Measurements from ENCODE around the gene DDRGK1. TPM values are rescaled to one million over a fixed set of nuclear protein-coding genes. Genes with fewer than 3 reads are reported as not detected.

DDRGK1 gene
- total and polyA plus RNA-seq, 2 of the 8 experiments (the other 6 are each of a cell fraction or from before 2014, with no cell fraction given) = 29.4 to 42.0 TPM

DNA sequence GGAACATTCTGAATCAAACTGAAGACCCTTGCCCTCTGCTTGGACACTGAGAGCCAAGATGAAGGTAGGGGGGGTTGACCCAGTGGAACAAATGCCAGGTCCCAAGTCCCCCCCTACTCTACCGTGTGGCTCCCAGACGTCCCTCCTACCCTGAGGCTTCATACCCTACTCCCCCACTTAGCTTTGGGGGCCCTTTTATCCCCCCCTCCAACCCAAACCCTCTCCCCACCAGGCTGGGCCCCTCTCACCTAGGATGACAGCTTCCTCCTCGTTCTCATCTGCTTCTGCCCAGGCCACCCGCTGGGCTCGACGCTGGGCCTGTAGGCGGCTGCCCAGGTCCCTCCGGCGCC lies 1.5 kb downstream of the DDRGK1 start (continued):
- TF ChIP-seq GTF2F1 (IDR thresholded peaks at IDR 0.05; ENCODE audit: borderline replicate concordance, low read depth, low read length) (no peak), EP300 (IDR thresholded peaks at IDR 0.05; ENCODE audit: borderline replicate concordance in 1 of 2, low read depth in 2 of 2, low read length in 2 of 2) (no peak), JUND (IDR thresholded peaks at IDR 0.05; ENCODE audit: low read length) (no peak)
